Bronchus fibroblast of lung (primary cell): ENCODE data around the gene MYH8. TPM values are rescaled to one million over a fixed set of nuclear protein-coding genes. Genes with fewer than 3 reads are reported as not detected.

Source experiments
- total RNA-seq: library from RNA; depleted of rRNA; stranded (reverse); fragments of >200 nt; gene quantifications from 2 replicates; pipeline ENCODE4 v1.2.3, GENCODE V29; 2015

MYH8 gene
- not detected in 2 replicates for total RNA-seq

DNA sequence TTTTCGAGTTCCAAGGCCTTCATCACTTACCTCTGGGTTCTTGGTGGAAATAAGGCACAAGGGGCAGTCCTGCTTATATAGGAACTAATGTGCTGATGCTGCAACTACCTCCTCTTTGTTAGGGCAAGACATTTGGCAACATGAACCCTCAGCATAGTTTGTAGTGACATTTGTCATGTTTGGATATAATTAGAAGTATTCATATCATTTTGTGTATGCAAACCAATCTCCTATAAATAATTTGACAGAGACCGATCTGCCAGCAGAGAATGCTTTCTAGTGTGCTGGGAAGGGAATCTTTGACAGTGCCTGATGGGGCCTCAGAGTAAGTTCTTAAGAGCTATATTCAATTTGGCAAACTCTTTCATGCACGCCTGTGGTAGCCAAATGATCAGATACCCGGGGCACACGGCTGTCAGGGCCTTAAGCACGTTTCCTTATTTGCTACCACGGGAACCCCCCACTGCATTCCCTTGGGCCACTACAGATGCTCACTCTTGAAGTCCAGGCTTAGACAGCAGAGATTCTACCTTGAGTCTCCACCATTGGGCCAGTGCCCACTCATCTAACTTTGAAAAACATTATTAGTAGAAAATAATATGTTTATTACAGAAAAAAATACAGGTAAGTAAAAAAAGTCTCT lies at the start of gene MYH8:
Gene MYH8 (minus strand): TSS at position 51 of the 643 bp plus-strand sequence. CDS start 1,723 bp downstream, outside the sequence.

DNA sequence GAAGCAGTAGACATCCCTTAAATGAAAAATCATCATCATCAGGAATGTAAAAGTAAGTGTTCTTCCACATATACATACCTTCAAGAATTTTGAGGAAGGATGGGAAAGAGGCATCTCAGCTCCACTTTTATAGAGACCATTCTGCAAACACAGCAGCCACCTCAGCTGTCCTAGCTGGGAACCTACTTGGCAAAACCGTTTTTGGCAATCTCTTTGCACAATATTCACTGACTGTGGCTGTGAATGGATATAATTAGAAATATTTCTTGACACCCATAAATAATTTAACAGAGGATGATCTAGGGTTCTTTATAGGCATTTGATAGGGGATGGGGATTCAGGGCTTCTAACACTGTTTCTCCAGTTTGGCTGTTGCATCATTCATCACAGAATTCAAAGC lies 47.7 kb upstream of the MYH8 start, which contains the start of gene MYH4:
Gene MYH4 (minus strand): TSS at position 101 of the 400 bp plus-strand sequence. CDS start 2,814 bp downstream, outside the sequence.

DNA sequence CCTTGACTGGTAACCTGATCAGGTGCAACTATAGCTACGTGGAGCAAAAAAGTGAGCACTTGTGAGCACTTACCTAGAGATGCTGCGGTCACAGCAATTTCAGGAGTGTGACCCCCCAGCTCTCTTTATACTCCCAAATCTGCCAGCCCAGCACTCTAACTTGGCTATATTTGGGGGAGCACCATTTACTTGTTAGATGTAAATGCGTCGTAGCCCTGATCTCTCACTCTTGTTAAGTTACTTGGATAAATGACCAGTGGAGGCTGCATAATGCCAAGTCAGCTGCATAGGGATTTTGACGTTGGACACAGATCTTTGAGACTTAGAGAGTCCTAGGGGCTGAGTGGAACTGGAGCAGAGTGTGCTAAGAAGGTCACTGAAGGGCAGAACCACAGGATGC lies 48.8 kb downstream of the MYH8 start, which contains the start of gene MYH13:
Gene MYH13 (minus strand): TSS at position 101 of the 400 bp plus-strand sequence. CDS start 8,476 bp downstream, outside the sequence.

Other genes with a start within 250 kb of the MYH8 start
- gene GAS7, start 223.3 kb downstream of the MYH8 start, total RNA-seq, result 1.0 and 1.3 TPM in 2 replicates
- under 0.01 TPM in 1 of 2 replicates, not detected in the other for gene MYH13, start 48.9 kb downstream of the MYH8 start, total RNA-seq
- not detected in 2 replicates for gene MYH4, start 47.6 kb upstream of the MYH8 start, total RNA-seq
- gene MYH1, start 96.6 kb upstream of the MYH8 start, total RNA-seq, result not detected in 2 replicates
- gene MYH2, start 127.7 kb upstream of the MYH8 start, total RNA-seq, result not detected in 2 replicates
- under 0.01 and 0.15 TPM in 2 replicates for gene MYH3, start 235.4 kb upstream of the MYH8 start, total RNA-seq